GM10266 (cell line): ENCODE data around the gene KLK13.

Experiments
- DNase-seq: peaks from one replicate; pipeline ENCODE4 v3.0.0; 2012; ENCODE audit errors: extremely low spot score
- TF ChIP-seq, protein P1 (sequence below): IDR thresholded peaks from 2 replicates; pipeline ENCODE4 v1.5.1; 2012; ENCODE audit warnings: mild to moderate bottlenecking, low read depth; ENCODE audit not compliant: control insufficient read depth, insufficient read depth; ENCODE audit errors: missing control alignments

The KLK13 gene

GRCh38 chr19:51040151-51040550 is 24.7 kb downstream of the KLK13 start:
- DNase-seq = no peak
- TF ChIP-seq, protein P1, sequence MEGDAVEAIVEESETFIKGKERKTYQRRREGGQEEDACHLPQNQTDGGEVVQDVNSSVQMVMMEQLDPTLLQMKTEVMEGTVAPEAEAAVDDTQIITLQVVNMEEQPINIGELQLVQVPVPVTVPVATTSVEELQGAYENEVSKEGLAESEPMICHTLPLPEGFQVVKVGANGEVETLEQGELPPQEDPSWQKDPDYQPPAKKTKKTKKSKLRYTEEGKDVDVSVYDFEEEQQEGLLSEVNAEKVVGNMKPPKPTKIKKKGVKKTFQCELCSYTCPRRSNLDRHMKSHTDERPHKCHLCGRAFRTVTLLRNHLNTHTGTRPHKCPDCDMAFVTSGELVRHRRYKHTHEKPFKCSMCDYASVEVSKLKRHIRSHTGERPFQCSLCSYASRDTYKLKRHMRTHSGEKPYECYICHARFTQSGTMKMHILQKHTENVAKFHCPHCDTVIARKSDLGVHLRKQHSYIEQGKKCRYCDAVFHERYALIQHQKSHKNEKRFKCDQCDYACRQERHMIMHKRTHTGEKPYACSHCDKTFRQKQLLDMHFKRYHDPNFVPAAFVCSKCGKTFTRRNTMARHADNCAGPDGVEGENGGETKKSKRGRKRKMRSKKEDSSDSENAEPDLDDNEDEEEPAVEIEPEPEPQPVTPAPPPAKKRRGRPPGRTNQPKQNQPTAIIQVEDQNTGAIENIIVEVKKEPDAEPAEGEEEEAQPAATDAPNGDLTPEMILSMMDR = no peak

GRCh38 chr19:51036519-51036918 is 28.4 kb downstream of the KLK13 start:
- TF ChIP-seq, protein P1 = no peak
- DNase-seq = no peak

- no peak for DNase-seq
- TF ChIP-seq, protein P1 = no peak
These were observed 30.2 kb downstream of the KLK13 start, which contains the start of gene KLK12 for GRCh38 chr19:51034704-51035103. KLK12 (minus strand) TSS chr19:51035002; CDS start chr19:51034621, 381 bp downstream.

DNA sequence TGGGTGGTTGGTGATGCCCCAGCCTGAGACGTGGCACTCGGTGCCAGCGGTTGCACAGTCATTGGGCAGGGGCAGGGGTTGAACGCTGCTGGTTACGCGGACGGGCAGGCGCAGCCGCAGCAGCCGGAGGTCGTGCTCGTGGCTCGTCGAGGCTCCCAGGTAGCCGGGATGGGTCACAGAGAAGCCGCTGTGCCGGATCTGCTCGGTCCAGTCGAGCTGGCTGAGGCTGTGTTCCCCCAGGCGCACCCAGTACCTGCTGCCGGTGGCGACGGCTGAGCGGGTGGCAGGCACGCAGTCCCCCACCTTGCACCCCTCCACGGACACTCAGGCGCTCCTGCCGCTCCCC is 33.0 kb downstream of the KLK13 start:
- TF ChIP-seq, protein P1 = no peak
- DNase-seq = no peak

DNA sequence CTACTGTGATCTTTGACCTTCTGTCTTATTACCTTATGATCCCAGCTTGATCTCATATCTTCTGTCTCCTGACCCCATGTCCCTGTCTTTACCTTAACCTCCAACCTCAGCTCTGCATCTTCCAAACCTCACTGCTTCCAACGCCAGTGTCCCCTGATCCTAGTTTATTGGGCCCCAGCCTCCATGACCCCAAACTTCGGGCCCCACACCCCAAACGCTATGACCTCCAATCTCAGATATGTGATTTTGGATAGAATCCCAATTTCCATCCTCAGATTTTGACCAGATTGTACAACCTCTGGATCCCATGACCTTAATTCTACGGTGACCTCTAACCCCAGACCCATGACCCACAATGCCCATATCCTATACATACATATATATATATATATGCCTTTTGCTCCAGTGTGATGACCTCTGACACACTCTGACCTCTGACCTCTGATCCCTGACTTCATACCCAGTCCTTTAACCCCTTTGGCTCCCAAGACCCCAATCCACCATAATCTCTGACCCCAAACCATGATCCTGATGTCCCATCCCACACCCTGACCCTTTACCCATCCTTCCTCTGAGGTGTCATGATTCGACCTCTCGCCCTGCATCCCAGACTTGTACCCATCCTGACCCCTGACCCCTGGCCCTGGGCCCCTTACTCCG is 33.5 kb downstream of the KLK13 start:
- TF ChIP-seq, protein P1 = no peak
- no peak for DNase-seq

DNA sequence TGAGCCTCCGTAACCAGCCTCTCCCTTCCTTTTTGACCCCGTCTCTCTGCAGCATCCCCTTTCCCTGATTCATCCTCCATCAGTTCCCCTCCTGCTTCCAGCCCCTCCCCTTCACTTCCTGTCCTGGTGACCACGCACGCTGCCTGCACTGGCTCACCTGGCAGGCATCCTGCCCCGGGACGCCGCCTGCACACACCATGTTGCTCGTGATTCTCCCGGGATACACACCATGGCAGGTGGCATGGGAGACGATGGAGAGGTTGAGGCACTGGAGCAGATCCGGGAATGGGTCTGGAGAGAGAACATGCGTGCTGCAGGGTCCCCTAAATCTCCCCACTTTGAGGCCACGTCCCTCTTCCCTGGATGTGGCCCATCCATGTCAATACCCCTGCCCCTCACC is 34.3 kb downstream of the KLK13 start:
- TF ChIP-seq, protein P1 = no peak
- no peak for DNase-seq

- TF ChIP-seq, protein P1 = no peak
These were observed 35.2 kb downstream of the KLK13 start for GRCh38 chr19:51029718-51030117.

More at GRCh38 chr19:51029718-51030117, 35.2 kb downstream of the KLK13 start:
- no peak for DNase-seq
